HK-2 (cell line): Measurements from ENCODE around the gene CDYL2.
"Not testable (repeated sequence)": the region's sequence is repeated elsewhere in the genome, so short reads cannot be mapped to it uniquely, and the experiment has no call there.

Source experiments
- DNase-seq: peaks from one replicate; pipeline ENCODE4 v3.0.0-alpha.2; 2018; ENCODE audit not compliant: unreplicated experiment

CDYL2 gene

DNA sequence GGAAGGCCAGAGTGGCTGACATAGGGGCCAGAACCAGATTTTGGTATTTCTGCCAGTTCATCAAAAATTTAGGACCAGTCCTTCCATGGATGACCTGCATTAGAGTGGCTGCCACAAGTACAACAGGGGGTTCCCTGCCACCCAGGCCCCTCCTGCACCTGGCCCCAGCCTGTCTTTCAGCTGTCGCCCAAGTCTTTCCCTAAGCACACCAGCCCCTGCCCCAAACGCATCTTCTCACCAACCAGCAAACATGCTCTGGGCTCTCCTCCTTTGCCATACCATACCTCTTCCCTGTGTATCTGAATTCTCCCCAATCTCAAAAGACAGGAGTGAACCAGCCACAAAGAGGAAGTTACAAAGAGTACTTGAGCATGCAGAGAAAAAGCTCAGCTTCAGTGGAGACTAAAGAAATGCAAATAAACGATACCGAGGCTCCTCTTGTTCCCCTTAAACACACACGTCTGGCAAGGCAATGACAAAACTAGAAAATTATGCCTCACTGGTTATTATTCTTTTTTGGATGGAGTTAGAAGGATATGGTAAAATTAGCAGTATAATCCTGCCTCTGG lies 133.0 kb downstream of the CDYL2 start:
- no peak for DNase-seq

DNA sequence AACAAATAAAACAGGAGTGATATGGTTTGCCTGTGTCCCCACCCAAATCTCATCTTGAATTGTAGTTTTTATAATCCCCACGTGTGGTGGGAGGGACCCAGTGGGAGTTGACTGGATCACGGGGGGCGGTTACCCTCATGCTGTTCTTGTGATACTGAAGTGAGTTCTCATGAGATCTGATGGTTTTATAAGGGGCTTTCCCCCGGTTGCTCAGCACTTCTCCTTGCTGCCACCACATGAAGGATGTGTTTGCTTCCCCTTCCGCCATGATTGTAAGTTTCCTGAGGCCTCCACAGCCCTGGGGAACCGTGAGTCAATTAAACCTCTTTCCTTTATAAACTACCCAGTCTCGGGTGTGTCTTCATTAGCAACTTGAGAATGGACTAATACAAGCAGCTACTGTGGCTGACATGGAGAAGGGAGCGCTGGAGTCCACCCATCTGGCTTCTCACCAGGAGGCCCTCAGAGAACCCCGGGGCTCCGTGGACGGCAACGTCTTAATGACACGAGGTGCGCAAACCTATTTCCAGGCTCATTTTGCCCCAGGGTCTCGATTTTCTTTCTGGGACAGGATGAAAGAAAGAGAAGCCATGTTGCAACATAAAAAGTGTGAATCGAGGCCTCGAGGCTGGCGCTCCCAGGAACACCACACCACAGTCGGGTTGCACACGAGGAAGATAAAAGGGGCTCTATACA lies 134.1 kb downstream of the CDYL2 start:
- no peak for DNase-seq

DNA sequence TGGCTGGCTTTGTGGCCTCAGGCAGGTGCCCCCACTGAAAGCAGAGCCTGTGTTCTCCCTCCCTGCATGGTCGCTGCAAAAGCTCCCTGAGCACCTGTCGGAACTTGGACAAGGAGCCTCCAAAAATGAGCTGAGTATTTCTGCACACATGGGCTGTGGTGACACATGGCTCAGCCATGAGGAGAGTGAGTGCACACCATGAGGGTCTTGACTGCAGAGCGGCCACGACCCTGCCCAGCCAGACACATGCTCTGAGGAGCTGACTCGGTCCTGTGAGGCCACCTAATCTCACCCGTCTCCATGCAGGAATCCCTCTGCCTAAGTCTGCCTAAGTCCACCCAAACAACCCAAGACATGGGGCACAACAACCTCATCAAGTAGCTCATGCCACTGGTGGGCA lies 134.7 kb downstream of the CDYL2 start:
- no peak for DNase-seq

DNA sequence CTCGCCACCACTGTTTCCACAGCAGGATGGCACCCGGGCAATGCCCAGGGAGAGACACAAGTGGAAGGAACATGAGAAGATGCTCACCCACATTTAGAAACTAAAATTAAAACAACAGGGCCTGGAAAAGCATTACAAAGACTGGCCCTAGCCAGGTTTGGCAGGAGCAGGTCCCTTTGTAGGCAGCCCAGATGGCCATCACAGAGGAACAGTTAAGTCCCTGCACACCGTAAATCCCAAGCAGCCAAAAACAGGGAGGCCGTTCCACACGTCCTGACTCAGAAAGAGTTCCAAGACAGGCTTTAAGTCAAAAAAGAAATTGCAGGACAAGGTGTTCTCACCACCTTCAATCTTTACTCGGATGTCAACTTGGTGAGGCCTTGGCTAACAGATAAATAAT lies 136.5 kb downstream of the CDYL2 start:
- DNase-seq = no peak

DNA sequence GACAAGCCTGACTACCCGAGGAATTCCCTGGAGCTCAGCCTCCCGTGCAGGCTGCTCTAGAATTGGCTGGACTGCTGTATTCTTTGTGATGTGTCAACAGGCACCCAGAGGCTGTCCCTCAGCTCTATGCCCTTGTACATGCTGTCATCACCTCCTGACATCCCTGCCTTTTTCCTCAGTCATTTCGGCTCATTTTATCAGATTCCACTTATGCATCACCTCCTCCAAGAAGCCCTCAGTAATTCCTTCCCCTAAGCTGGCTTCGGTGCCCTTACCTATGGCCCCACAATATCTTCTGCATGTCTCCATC lies 137.2 kb downstream of the CDYL2 start:
- no peak for DNase-seq

DNA sequence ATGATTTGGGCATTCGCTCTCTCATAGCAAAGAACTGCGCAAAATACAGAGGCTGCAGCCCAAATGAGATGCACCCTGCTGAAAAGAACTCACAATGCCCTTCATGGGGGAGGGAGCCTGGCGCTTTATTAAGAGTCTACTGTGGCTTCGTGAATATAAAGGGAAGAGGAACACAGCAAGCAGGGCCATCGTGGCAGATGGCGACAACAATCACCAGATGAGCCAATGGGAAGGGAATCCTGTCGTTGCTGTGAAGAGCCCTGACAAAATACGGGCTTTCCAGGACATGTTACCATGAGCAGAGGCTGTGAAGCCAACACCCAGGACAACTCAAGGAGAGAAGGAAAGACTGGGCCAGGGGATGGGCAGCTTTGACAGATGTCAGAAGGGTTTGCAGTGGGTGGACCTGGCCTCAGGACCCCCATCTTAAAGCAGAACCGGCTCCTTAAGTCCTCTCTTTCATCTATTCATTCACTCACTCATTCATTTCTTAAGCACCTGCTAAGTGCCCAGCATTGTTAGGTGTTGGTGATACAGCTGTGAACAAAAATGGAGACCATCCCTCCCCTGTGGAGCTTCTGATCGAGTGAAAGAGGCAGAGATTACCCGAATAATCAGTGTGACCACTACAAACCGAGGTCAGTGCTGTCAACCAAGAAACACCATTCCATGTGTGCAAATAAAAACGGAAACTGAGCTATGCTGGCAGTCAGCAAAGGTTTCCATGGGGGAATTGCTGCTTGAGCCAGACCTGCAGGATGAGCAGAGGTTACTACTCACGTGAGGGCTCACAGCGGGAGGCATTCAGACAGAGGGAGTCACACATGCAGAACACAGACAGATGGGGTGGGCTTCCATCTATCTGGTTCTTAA lies 137.8 kb downstream of the CDYL2 start:
- no peak for DNase-seq

DNA sequence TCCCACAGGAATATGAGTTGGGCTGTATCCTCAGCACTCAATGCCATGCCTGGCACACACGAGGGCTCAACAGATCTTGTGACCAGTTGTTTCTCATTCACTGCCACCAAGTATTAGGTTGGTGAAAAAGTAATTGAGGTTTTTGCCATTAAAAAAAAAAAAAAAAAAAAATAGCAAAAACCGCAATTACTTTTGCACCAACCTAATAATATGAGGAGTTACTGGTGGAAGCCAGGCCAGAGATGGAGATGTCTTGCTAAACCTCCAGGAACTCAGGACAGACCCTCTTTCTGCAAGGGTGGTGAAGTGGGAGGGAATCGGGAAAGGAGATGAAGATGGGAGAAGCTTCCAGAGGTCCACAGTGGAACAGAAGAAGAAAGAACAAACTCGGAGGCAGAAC lies 139.0 kb downstream of the CDYL2 start:
- DNase-seq = no peak

DNA sequence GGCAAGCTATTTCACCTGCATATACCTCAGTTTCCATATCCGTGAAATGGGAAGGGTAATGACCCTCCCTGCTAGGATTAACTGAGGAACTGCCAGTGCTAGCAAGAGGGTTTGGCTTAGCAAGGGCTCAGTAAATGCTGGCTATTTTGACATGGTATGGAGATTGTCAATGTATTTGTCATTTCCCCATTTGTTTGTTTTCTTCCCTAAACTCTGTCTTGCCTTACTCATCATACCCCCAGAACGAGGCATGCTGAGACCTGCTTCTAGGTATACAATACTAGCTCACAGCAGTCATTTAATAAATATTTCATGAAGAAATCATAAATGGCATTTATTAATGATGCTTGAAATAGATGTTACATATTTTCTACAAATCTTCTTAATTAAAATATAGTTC lies 139.6 kb downstream of the CDYL2 start:
- DNase-seq = no peak

DNA sequence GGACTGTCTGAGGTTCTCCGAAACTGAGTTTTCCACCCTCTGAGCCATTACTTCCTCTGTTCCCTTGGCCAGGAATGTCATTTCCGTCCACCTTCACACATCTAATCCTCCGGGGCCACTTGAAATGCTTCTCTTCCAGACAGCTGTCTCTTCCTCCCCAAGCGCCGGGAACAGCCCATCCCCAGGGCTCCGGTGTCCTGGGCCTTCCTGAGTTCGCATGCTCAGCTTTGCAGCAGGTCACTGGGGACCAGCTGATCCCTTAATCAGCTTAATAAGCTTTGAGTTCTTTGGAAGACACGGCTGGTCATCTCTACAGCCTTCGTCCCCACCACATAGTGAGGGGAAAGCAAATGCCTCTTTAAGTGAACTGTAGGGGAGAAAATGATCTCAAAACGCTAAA lies 140.2 kb downstream of the CDYL2 start:
- no peak for DNase-seq

DNA sequence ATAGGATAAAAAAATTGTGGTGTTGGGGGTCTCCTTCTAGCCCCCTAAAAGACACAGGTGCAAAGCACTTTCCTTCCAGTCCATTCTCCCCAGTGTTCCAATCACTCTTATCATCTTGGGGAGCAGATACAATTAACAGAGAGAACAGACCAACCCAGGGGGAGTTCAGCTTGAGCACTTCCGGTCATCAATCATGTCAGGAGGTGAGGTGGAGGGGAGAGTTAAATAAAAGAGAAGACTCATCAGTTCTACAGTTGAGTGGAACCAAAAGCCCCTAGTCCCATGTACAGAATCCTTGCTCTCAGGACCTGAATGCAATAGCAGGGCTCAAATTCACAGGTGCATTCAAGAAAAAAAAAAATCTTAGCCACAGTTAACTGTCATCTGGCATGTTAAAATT lies 141.3 kb downstream of the CDYL2 start:
- DNase-seq = no peak

DNA sequence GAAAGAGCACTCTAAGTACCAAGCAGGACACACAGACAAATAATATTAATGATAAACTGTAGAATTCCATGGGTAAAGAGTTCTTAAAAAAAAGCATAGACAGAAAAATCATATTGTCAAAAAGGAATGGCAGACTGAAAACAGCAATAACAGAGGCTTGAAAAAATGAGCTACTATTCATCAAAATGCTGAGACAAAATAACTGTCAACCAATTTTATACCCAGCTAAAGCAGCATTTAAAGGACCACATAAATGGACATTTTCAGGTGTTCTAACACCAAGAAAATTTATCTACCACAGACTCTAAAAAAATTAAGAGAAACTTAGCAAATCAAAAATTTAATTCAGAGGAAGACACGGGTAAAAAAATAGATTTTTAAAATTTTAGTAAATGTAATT lies 144.5 kb downstream of the CDYL2 start:
- DNase-seq = no peak

DNA sequence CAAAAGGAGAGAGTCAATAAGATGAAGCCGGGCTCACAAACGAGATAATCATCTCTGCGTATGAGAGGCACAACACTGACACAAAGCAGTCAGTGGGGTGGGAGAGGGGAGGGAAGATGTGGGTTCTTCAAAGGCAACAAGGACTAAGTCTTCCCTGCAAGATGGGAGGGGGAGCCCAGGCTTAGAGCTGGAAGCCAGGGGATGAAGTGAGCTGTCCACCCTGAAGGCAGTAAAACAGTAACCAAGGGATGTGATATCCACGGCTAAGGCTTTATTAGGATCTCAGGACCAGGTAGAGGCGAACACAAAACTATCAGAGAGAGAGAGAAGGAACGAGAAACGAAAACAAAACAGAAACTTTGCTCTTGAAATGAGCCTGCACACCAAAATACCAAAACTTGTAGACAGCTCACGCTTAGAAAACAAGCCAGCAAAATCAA lies 147.7 kb downstream of the CDYL2 start:
- no peak for DNase-seq

DNA sequence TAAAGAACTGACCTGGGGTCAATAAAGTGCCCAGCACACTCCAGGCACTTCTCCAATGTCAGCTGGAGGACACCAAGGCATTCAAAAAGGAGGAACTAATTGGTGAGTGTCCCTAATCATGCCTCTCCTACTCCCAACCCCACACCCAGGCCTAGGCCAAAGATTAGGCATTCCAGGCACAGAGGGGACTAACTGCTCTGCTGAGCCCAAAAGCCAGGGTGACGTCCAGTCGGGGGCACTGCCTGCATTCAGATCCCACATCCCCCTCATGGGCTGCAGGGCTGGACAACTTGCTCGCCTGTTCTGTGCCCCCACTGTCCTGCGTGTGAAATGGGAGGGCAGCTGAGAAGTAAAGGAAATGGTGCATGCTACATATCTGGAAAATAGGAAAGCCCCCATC lies 148.2 kb downstream of the CDYL2 start:
- no peak for DNase-seq

DNA sequence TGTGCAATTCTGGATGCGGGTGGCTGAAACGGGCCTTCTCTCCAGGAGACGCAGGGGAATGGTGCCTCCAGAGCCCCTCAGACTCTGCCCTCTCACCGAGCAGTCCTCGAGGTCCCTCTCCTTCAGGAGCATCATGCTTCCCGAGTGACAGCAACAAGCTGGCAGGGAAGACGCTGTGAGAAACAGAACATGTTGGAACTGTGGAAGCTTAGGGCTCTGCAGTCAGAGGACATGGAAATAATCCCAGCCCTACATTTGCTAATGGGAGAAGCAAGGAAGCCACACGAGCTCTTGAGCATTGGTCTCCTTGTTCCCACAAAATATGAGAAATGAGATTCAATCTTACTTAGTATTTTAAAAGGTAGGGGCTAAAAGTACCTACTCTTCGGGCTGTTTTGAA lies 148.6 kb downstream of the CDYL2 start:
- no peak for DNase-seq

DNA sequence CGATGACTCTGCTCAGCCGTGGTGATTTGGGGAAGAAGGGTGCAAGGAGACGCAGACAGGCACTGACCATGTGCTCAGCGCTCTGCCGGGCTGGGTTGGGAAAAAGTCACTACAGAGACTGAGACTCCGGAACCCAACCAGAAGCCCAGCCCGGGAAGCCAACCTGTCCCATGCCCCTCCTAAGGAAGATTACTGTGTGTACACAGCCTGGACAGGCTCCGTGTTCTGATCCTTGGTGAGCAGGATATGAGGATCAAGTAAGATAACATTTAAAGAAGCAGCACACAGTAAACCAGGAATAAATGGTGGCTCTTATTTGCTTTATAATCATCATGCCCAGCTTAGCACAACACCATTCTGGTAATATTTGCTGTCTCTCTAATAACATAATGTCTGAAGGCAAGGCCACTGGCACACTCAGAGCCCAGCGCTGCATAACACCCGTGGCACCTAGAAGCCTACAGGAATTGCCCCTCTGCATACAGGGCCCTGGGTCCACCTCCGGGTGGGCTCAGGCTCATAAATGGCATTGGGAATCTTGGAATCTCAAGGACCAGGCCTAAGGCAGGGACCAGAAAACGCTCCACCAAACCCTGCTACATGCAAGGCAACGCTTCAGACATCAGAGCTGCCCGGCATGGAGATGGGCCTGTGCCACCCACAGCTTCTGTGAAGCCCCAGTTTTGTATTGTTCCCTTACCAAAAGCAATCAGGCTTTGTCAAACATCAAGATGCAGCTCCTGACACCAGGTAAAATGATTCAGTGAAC lies 150.1 kb downstream of the CDYL2 start:
- no peak for DNase-seq

DNA sequence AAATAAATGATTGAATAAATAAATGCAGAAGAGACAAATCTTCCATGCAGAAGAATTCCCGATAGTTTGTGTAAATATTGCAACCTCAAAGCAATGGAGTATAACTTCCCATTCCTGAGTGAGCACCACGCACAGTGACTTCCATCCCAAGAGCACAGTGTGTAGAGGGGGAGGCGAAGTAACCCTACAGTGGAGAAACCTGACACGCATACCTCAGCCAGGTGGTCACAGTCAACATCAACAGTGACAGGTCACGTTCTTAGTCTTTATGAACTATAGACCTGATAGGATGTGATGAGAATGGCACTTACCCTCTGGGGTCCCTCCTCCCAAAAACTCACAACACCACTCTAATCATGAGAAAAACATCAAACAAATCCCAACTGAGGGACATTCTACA lies 152.0 kb downstream of the CDYL2 start:
- no peak for DNase-seq

DNA sequence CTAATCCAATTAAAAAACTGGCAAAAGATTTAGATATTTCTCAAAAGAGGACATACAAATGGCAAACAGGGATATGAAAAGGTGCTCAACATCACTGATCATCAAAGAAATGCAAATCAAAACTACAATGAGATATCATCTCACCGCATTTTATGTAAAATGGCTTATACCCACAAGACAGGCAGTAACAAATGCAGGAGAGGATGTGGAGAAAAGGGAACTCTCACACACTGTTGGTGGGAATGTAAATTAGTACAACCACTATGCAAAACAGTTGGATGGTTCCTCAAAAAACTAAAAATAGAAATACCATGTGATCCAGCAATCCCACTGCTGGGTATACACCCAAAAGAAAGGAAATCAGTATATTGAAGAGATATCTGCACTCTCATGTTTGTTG lies 154.1 kb downstream of the CDYL2 start:
- not testable (repeated sequence) for DNase-seq

DNA sequence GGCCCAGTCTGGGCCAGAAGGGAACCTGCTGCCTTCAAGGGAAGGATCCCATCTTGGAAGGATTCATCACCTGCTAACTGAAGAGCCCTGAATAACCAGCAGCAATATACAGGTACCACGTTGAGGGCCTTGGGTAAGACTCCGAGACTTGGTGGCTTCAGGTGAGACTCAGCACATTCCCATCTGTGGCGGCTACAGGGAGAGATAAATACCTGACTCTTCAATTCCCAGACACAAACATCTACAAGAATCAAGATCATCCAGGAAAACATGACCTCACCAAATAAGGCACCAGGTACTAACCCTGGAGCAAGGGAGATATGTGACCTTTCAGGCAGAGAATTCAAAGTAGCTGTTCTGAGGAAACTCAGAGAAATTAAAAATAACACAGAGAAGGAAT lies 164.1 kb downstream of the CDYL2 start:
- no peak for DNase-seq

DNA sequence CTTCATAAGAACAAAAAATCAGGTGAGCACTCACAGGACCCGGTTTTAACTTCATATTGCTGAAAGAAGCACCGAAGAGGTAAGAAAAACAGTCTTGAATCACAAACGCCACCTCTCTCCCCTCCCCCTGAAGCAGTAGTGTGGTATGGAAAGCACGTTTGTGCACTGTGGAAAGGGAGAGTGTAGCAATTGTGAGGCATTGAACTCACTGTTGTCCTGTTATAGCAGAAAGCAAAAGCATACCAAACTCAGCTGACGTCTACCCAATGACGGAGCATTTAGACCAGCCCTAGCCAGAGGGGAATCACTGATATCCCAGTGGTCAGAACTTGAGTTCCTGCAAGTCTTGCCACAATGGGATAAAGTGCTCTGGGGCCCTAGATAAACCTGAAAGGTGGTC lies 164.8 kb downstream of the CDYL2 start:
- no peak for DNase-seq

DNA sequence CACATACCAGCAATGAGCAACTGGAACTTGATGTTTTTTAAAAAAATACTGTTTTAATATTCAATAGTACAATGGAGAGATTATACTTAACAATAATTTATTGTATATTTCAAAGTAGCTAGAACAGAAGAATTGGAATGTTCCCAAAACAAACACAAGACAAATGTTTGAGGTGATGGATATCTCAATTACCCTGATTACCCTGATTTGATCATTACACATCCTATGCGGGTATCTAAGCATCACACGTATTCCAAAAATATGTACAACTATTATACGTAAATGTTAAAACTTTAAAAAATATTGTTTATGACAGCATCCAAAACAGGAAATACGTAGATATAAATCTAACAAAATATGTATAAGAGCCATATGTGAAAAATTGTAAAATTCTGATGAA lies 166.8 kb downstream of the CDYL2 start:
- DNase-seq = no peak

DNA sequence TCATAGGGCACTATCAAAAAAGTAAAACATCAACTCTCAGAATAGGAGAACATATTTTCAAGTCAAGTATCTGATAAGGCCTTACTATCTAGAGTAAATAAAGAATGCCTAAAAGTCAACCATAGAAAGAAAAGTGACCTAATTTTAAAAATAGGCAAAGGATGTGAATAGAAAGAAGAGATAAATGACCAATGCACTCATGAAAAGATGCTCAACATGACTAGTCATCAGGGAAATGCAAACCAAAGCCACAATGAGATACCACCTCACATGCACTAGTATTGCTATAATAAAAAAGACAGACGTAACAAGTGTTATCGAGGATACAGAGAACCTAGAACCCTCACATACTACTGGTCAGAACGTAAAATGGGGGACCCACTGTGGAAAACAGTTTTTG lies 172.8 kb downstream of the CDYL2 start:
- DNase-seq = no peak

DNA sequence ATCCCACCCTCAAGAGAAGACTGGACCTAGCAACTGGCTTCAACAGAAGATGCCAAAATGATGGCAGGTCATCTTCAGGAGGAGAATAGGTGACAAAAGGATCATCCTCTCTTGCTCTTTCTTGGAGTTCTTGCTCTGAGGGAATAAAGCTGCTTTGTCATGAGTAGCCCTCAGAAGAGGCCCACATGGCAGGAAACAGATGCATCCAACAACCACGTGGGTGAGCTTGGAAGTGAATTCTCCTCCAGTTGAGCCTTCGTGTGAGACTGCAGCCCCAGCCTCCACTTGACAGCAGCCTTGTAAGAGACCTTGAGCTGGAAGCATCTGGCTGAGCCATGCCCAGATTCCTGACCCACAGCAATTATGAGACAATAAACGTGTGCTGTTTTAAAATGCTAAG lies 176.1 kb downstream of the CDYL2 start:
- no peak for DNase-seq

DNA sequence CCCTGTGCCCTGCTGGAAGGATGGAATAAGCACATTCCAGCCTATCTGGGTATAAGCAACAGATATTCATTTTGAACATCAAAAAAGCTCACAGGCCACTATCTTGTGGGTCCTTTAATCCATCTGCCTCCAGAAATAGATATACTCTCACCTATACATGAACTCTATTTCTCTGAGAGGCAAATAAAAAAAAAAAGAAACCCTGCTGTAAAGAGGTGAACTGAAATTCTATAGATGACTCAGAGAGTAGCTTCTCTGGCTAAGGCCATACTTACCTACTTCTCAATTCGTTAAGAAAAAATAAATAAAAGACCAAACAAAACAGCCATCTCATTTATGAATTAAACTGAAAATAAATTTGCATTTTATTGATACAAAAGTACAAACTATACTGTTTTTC lies 177.3 kb downstream of the CDYL2 start:
- DNase-seq = no peak
